HEK293 (cell line): ENCODE measurements around the gene NCAPG2.

ENCODE experiments used
- CTCF ChIA-PET: fragments of 350-600 bp; formaldehyde crosslinking; extraction: SDS; loops from one replicate; lab custom pipeline; 2021; ENCODE audit warnings: antibody characterized with exemption; lab: Yijun Ruan, JAX
- POLR2A ChIA-PET: fragments of 300-600 bp; formaldehyde crosslinking; extraction: SDS; loops from one replicate; lab custom pipeline; 2020; ENCODE audit warnings: antibody characterized with exemption, inconsistent platforms; lab: Yijun Ruan, JAX
- H3K27ac ChIP-seq: fragments of 200-500 bp; sonication (Bioruptor generic); 2 replicates; pipeline ENCODE4 v1.5.1; 2014; ENCODE audit warnings: low read depth, low read length, control low read depth, inconsistent platforms; ENCODE audit errors: extremely low read depth
- H3K36me3 ChIP-seq, 2 experiments: fragments of 200-500 bp in 1 of 2; sonication (Bioruptor generic) in 1 of 2; 1 replicate in 1 of 2; 2 replicates in 1 of 2; pipeline ENCODE4 v1.5.1; 2014 to 2017; ENCODE audit warnings: inconsistent platforms in 2 of 2, low read length in 2 of 2; ENCODE audit not compliant: control insufficient read depth in 2 of 2, insufficient read depth in 1 of 2
- H3K4me1 ChIP-seq: fragments of 200-500 bp; sonication (Bioruptor generic); 2 replicates; pipeline ENCODE4 v1.5.1; 2014; ENCODE audit warnings: mild to moderate bottlenecking, low read length, inconsistent platforms; ENCODE audit not compliant: control insufficient read depth, insufficient read depth
- H3K4me3 ChIP-seq: 2 replicates; pipeline ENCODE4 v1.5.1; 2011; ENCODE audit warnings: low read depth, mild to moderate bottlenecking, control low read depth, low read length, moderate library complexity
- H3K9me3 ChIP-seq: fragments of 200-500 bp; sonication (Bioruptor generic); 2 replicates; pipeline ENCODE4 v1.5.1; 2014; ENCODE audit warnings: low read depth, low read length, inconsistent platforms; ENCODE audit not compliant: control insufficient read depth, insufficient read depth
- CTCF ChIP-seq: fragments of 450-650 bp; formaldehyde crosslinking; IDR thresholded peaks from 2 replicates; pipeline ENCODE4 v1.5.1; 2016; ENCODE audit warnings: missing biosample characterization, missing genetic modification characterization
- MZF1 ChIP-seq: fragments of 450-650 bp; formaldehyde crosslinking; IDR thresholded peaks from 2 replicates; pipeline ENCODE4 v1.5.1; 2017; ENCODE audit warnings: missing biosample characterization, missing genetic modification characterization, borderline replicate concordance
- SCRT1 ChIP-seq: fragments of 450-650 bp; formaldehyde crosslinking; IDR thresholded peaks from 2 replicates; pipeline ENCODE4 v1.5.1; 2016; ENCODE audit warnings: missing biosample characterization, missing genetic modification characterization, borderline replicate concordance
- SETDB1 ChIP-seq: IDR thresholded peaks from one replicate; pipeline ENCODE4 v1.6.1; 2017; ENCODE audit warnings: mild to moderate bottlenecking, low read length, moderate library complexity, mixed read lengths; ENCODE audit not compliant: insufficient read length
- ZBTB44 ChIP-seq: fragments of 450-650 bp; IDR thresholded peaks from 2 replicates; pipeline ENCODE4 v1.5.1; 2018; ENCODE audit warnings: missing biosample characterization, mild to moderate bottlenecking, missing genetic modification characterization
- ZBTB8A ChIP-seq: fragments of 450-650 bp; formaldehyde crosslinking; IDR thresholded peaks from 2 replicates; pipeline ENCODE4 v1.5.1; 2016; ENCODE audit warnings: missing biosample characterization, missing genetic modification characterization
- ZIC2 ChIP-seq: fragments of 450-650 bp; formaldehyde crosslinking; IDR thresholded peaks from 2 replicates; pipeline ENCODE4 v1.5.1; 2016; ENCODE audit warnings: missing biosample characterization, missing genetic modification characterization
- ZNF280C ChIP-seq: fragments of 450-650 bp; formaldehyde crosslinking; IDR thresholded peaks from 2 replicates; pipeline ENCODE4 v1.5.1; 2016; ENCODE audit warnings: missing biosample characterization, missing genetic modification characterization
- ZNF280D ChIP-seq: fragments of 450-650 bp; formaldehyde crosslinking; IDR thresholded peaks from 2 replicates; pipeline ENCODE4 v1.5.1; 2016; ENCODE audit warnings: missing biosample characterization, missing genetic modification characterization
- ZNF350 ChIP-seq: fragments of 450-650 bp; formaldehyde crosslinking; IDR thresholded peaks from 2 replicates; pipeline ENCODE4 v1.5.0; 2017; ENCODE audit warnings: missing biosample characterization, mild to moderate bottlenecking, missing genetic modification characterization
- ZNF560 ChIP-seq: fragments of 450-650 bp; formaldehyde crosslinking; IDR thresholded peaks from 2 replicates; pipeline ENCODE4 v1.5.1; 2017; ENCODE audit warnings: missing biosample characterization, missing genetic modification characterization, borderline replicate concordance
- ZNF654 ChIP-seq: fragments of 450-650 bp; formaldehyde crosslinking; IDR thresholded peaks from 2 replicates; pipeline ENCODE4 v1.5.1; 2016; ENCODE audit warnings: low read depth, missing biosample characterization, missing genetic modification characterization
- ZNF776 ChIP-seq: fragments of 450-650 bp; formaldehyde crosslinking; IDR thresholded peaks from 2 replicates; pipeline ENCODE4 v1.5.0; 2017; ENCODE audit warnings: missing biosample characterization, missing genetic modification characterization, borderline replicate concordance
- ZNF830 ChIP-seq: fragments of 450-650 bp; IDR thresholded peaks from 2 replicates; pipeline ENCODE4 v1.5.0; 2018; ENCODE audit warnings: missing biosample characterization, missing genetic modification characterization, low read depth, mild to moderate bottlenecking, moderate library complexity

Gene NCAPG2

GRCh38 chr7:158695726-158696452 is 8.7 kb downstream of the NCAPG2 start:
- H3K9me3 ChIP-seq: no peaks in the 10 kb centered on the region
- ChIA-PET POLR2A (interaction anchor here (1.0 kb wide), 1 partner anchor 9 kb away, joined by 3 read pairs; the partner anchor contains the start of gene NCAPG2), CTCF (interaction anchor here (0.5 to 1.4 kb wide), 3 partner anchors 189 to 1262 kb away, joined by 3 to 4 read pairs (median 4); no protein-coding TSS in a partner anchor)
- TF ChIP-seq ZNF776 (tag by site-specific recombination): no peak
- TF ChIP-seq ZNF654 (tag by site-specific recombination): peak; percentile 57
- TF ChIP-seq CTCF (tag by site-specific recombination): peak; percentile 40; the same call in 1 of the 2 replicates
- peak; percentile 51 for TF ChIP-seq ZIC2 (tag by site-specific recombination)
- peaks cover 15 to 90% of the 10 kb centered on the region in 2 experiments for H3K36me3 ChIP-seq
- no peak overlapping the region for H3K27ac ChIP-seq
- H3K4me3 ChIP-seq: no peak overlapping the region
- H3K4me1 ChIP-seq: no peaks in the 10 kb centered on the region

GRCh38 chr7:158695056-158695455 is 9.5 kb downstream of the NCAPG2 start:
- POLR2A ChIA-PET: interaction anchor here (1.0 kb wide), 1 partner anchor 10 kb away, joined by 3 read pairs; the partner anchor contains the start of gene NCAPG2
- Histone ChIP-seq H3K4me3 (no peak overlapping the region), H3K27ac (no peak overlapping the region), H3K4me1 (no peaks in the 10 kb centered on the region), H3K36me3 (peaks cover 15 to 90% of the 10 kb centered on the region in 2 experiments), H3K9me3 (no peaks in the 10 kb centered on the region)
- TF ChIP-seq SETDB1 (no peak), SCRT1 (no peak), ZNF280D (no peak), ZBTB44 (no peak), ZBTB8A (no peak), ZNF280C (tag by site-specific recombination) (no peak), ZNF830 (no peak), MZF1 (tag by site-specific recombination) (no peak), ZNF560 (tag by site-specific recombination) (no peak), ZNF350 (no peak)
- CTCF ChIA-PET: interaction anchor here (0.5 kb wide), 1 partner anchor 1261 kb away, joined by 3 read pairs; no protein-coding TSS in a partner anchor
